K562 (cell line): ENCODE results near the gene CACNA2D3. TPM values are rescaled to one million over a fixed set of nuclear protein-coding genes. Genes with fewer than 3 reads are reported as not detected.

Source experiments
- ATAC-seq: fragments of 200-7000 bp; cut with Tn5 transposase; 3 replicates; pipeline ENCODE4 v1.9.1; 2020; ENCODE audit warnings: moderate library complexity
- BruUV-seq: library from RNA; stranded (reverse); fragments of 400-500 nt; replicated peaks from 2 replicates; lab custom pipeline; 2021; lab: Mats Ljungman, UMichigan
- CTCF ChIA-PET: fragments of 300-600 bp; formaldehyde crosslinking; extraction: SDS; loops from one replicate; lab custom pipeline; 2021; ENCODE audit warnings: low intra/inter-chr PET ratio; lab: Yijun Ruan, JAX
- POLR2A ChIA-PET: fragments of 300-600, 350-650 bp; sonication (Branson Sonifier 250); formaldehyde crosslinking; extraction: SDS; loops from one replicate; lab custom pipeline; 2021; ENCODE audit warnings: antibody characterized with exemption, inconsistent platforms; lab: Yijun Ruan, JAX
- DNase-seq, 4 experiments: peaks; one replicate each; pipeline versions ENCODE4 v3.0.0 to v3.0.0-alpha.2; 2011 to 2018; ENCODE audit warnings: low spot score in 3 of 4, mixed read lengths in 3 of 4; ENCODE audit errors: extremely low read depth in 1 of 4
- FAIRE-seq: peaks from 2 replicates; lab custom pipeline; 2011; peaks lifted over from hg19 to GRCh38; lab: Jason Lieb, UNC
- H2AFZ ChIP-seq: 2 replicates; pipeline ENCODE4 v1.6.0; 2011; ENCODE audit warnings: low read depth, low read length, control low read depth, inconsistent platforms
- H3K27ac ChIP-seq: fragments of 200-600 bp; 3 replicates; pipeline ENCODE4 v1.8.0; 2011; ENCODE audit warnings: low read depth, mild to moderate bottlenecking, control low read depth, inconsistent platforms, low read length, moderate library complexity, mixed read lengths; ENCODE audit errors: extremely low read depth
- H3K27me3 ChIP-seq, 2 experiments: fragments of 300-600 bp in 1 of 2; 2 replicates in 1 of 2; 3 replicates in 1 of 2; pipeline versions ENCODE4 v1.6.0 to v1.8.0; 2011; ENCODE audit warnings: inconsistent platforms in 2 of 2, low read length in 2 of 2, mild to moderate bottlenecking in 1 of 2, mixed read lengths in 1 of 2, moderate library complexity in 1 of 2; ENCODE audit not compliant: control insufficient read depth in 2 of 2, insufficient read depth in 2 of 2
- H3K36me3 ChIP-seq: fragments of 300-600 bp; 3 replicates; pipeline ENCODE4 v1.8.0; 2011; ENCODE audit warnings: mild to moderate bottlenecking, low read length, inconsistent platforms; ENCODE audit not compliant: control insufficient read depth, insufficient read depth
- H3K4me1 ChIP-seq, 2 experiments: fragments of 200-600 bp in 1 of 2; replicated peaks in 1 of 2; 2 replicates in 1 of 2; 3 replicates in 1 of 2; pipeline versions ENCODE4 v1.5.1 to v1.8.0; 2011; ENCODE audit warnings: inconsistent platforms in 2 of 2, low read length in 2 of 2, mild to moderate bottlenecking in 1 of 2, mixed read lengths in 1 of 2, moderate library complexity in 1 of 2; ENCODE audit not compliant: control insufficient read depth in 2 of 2, insufficient read depth in 2 of 2
- H3K4me2 ChIP-seq: 2 replicates; pipeline ENCODE4 v1.6.1; 2011; ENCODE audit warnings: low read length, control low read depth, inconsistent platforms, mixed read lengths; ENCODE audit not compliant: insufficient read depth
- H3K4me3 ChIP-seq: fragments of 200-600 bp; sonication (generic), shearing (Covaris generic); 2 replicates; pipeline ENCODE4 v1.5.1; 2016; ENCODE audit warnings: control low read depth, inconsistent platforms
- H3K79me2 ChIP-seq: fragments of 200-600 bp; 3 replicates; pipeline ENCODE4 v1.8.0; 2011; ENCODE audit warnings: low read length, inconsistent platforms; ENCODE audit not compliant: control insufficient read depth, insufficient read depth
- H3K9ac ChIP-seq, 2 experiments: 2 replicates each; pipeline versions ENCODE4 v1.6.0 to v1.6.1; 2011; ENCODE audit warnings: low read depth in 2 of 2, low read length in 2 of 2, control low read depth in 1 of 2, inconsistent platforms in 1 of 2, mild to moderate bottlenecking in 1 of 2, mixed read lengths in 1 of 2; ENCODE audit not compliant: insufficient read depth in 1 of 2
- H3K9me1 ChIP-seq: one replicate; pipeline ENCODE4 v1.6.0; 2011; ENCODE audit warnings: inconsistent platforms, mild to moderate bottlenecking, low read length, moderate library complexity; ENCODE audit not compliant: control insufficient read depth, insufficient read depth
- H3K9me3 ChIP-seq: replicated peaks from 2 replicates; pipeline ENCODE4 v1.5.1; 2011; ENCODE audit warnings: low read depth, low read length, inconsistent platforms; ENCODE audit not compliant: control insufficient read depth, insufficient read depth
- H4K20me1 ChIP-seq: replicated peaks from 2 replicates; pipeline ENCODE4 v1.6.1; 2011; ENCODE audit warnings: low read length, inconsistent platforms, mixed read lengths; ENCODE audit not compliant: control insufficient read depth, insufficient read depth
- BACH1 ChIP-seq: fragments of 200-800 bp; sonication (Bioruptor generic); IDR thresholded peaks from 2 replicates; pipeline ENCODE4 v1.6.1; 2016; ENCODE audit warnings: missing genetic modification characterization, missing compliant biosample characterization
- EP300 ChIP-seq: IDR thresholded peaks from 2 replicates; pipeline ENCODE4 v1.6.1; 2012; ENCODE audit warnings: low read length, improper control_type of control experiment
- MAFK ChIP-seq: IDR thresholded peaks from 2 replicates; pipeline ENCODE4 v1.6.1; 2011; ENCODE audit warnings: low read length, improper control_type of control experiment
- MTA2 ChIP-seq: fragments of 450-650 bp; IDR thresholded peaks from 2 replicates; pipeline ENCODE4 v1.6.1; 2016; ENCODE audit warnings: low read depth
- NR1H2 ChIP-seq: sonication (generic); formaldehyde crosslinking; IDR thresholded peaks from 2 replicates; pipeline ENCODE4 v1.4.0; 2020; ENCODE audit warnings: mild to moderate bottlenecking, missing genetic modification reagents
- OTX1 ChIP-seq: fragments of 450-650 bp; formaldehyde crosslinking; IDR thresholded peaks from 2 replicates; pipeline ENCODE4 v1.4.0; 2022; ENCODE audit warnings: mild to moderate bottlenecking
- POLR2H ChIP-seq: IDR thresholded peaks from 2 replicates; pipeline ENCODE4 v1.6.1; 2016; ENCODE audit warnings: missing genetic modification characterization, low read depth, mild to moderate bottlenecking, control low read depth, missing compliant biosample characterization, moderate library complexity
- PRMT5 ChIP-seq: sonication (generic); formaldehyde crosslinking; IDR thresholded peaks from 2 replicates; pipeline ENCODE4 v1.5.0; 2020; ENCODE audit warnings: missing genetic modification reagents
- SMARCE1 ChIP-seq: fragments of 450-650 bp; IDR thresholded peaks from 2 replicates; pipeline ENCODE4 v1.7.1; 2016; ENCODE audit warnings: mild to moderate bottlenecking
- TAF1 ChIP-seq: IDR thresholded peaks from 2 replicates; pipeline ENCODE4 v1.6.1; 2011; ENCODE audit warnings: mild to moderate bottlenecking, low read length, moderate library complexity; ENCODE audit not compliant: insufficient read depth, control insufficient read depth, severe bottlenecking; ENCODE audit errors: extremely low read depth
- TFE3 ChIP-seq: fragments of 450-650 bp; formaldehyde crosslinking; IDR thresholded peaks from 2 replicates; pipeline ENCODE4 v1.4.0; 2020; ENCODE audit warnings: mild to moderate bottlenecking, mixed read lengths
- ZNF3 ChIP-seq: fragments of 250-450 bp; sonication (Bioruptor Pico); IDR thresholded peaks from 2 replicates; pipeline ENCODE4 v1.5.0; 2021; ENCODE audit warnings: mild to moderate bottlenecking, moderate library complexity
- WGBS: fragments of 100-300 bp; shearing (Covaris generic); methylation state at CpG from one replicate; pipeline ENCODE4 v1.1.6; 2016; ENCODE audit warnings: low coverage, mixed read lengths; ENCODE audit not compliant: insufficient coverage; ENCODE audit errors: missing lambda C conversion rate; 5-methylcytosine and 5-hydroxymethylcytosine counted together
- in situ Hi-C: fragments of 300-500 bp; cut with MboI; formaldehyde crosslinking; loops from 4 replicates; pipeline ENCODE4 v1.15.0; 2018; ENCODE audit warnings: inconsistent platforms, mixed read lengths
- intact Hi-C: fragments of 100-400 bp; cut with micrococcal nuclease; formaldehyde crosslinking; loops from 2 replicates; pipeline ENCODE4 v1.14.2; 2022
- polyA plus RNA-seq, 8 experiments: library from polyadenylated mRNA; depleted of rRNA in 4 of 8; stranded (reverse) in 5 of 8; unstranded in 3 of 8; fragments of >200 nt; fragmentation: Nextera tagmentation in 2 of 8; fragmentation: Illumina TruSeq in 1 of 8; extraction: Ambion mirVana in 2 of 8; extraction: Trizol in 1 of 8; gene quantifications; 2 replicates each; pipeline versions ENCODE4 v1.2.1 to v1.2.3, GENCODE V29; 2011 to 2014; ENCODE audit warnings: inconsistent platforms in 1 of 8, missing spikeins in 1 of 8
- total RNA-seq, 7 experiments: library from RNA; depleted of rRNA in 6 of 7; stranded (reverse); fragments of >200 nt in 6 of 7; fragmentation: Illumina TruSeq in 2 of 7; extraction: Trizol in 2 of 7; gene quantifications; 2 replicates each; pipeline versions ENCODE4 v1.2.1 to v1.2.3, GENCODE V29; 2011 to 2021; ENCODE audit warnings: low replicate concordance in 1 of 7

Gene CACNA2D3
- total and polyA plus RNA-seq, 9 of the 15 experiments (the other 6 are each of a cell fraction or from before 2014, with no cell fraction given) = 0.01 TPM; not detected in 8

- FAIRE-seq (no peak), DNase-seq (no peak), ATAC-seq (no peak)
- Histone ChIP-seq H3K4me2 (no peak overlapping the region), H3K9ac (no peak overlapping the region), H3K4me1 (no peaks in the 10 kb centered on the region; a peak in 1 of 5 replicates), H3K36me3 (no peaks in the 10 kb centered on the region), H3K79me2 (no peaks in the 10 kb centered on the region), H3K4me3 (no peak overlapping the region), H2AFZ (no peak overlapping the region), H3K27ac (no peak overlapping the region), H3K9me3 (no peaks in the 10 kb centered on the region), H4K20me1 (0 out of 2 replicates have a peak, but pooled peaks cover 3% of the 10 kb centered on the region), H3K27me3 (no peaks in the 10 kb centered on the region), H3K9me1 (no peaks in the 10 kb centered on the region)
- intact Hi-C loops (no loop called here), in situ Hi-C loops (no loop called here)
- ChIA-PET POLR2A (no interaction called here), CTCF (no interaction called here)
- WGBS = 0% methylated on average over 1 of the region's 1 CpG
- BruUV-seq = no TSS peak
- no peak for TF ChIP-seq MAFK
- no peak for TF ChIP-seq OTX1 (CRISPR knock-in tag)
- TF ChIP-seq NR1H2 (CRISPR knock-in tag) = no peak
- TF ChIP-seq MTA2 = no peak
- TF ChIP-seq, all 486 proteins: peak for 0
Observed at GRCh38 chr3:54856271-54856670, 733.9 kb downstream of the CACNA2D3 start.

GRCh38 chr3:54857343-54857742 is 735.0 kb downstream of the CACNA2D3 start:
- Histone ChIP-seq H3K4me2 (no peak overlapping the region), H4K20me1 (0 out of 2 replicates have a peak, but pooled peaks cover 3% of the 10 kb centered on the region), H3K27ac (no peak overlapping the region), H3K9ac (no peak overlapping the region), H3K36me3 (no peaks in the 10 kb centered on the region), H3K27me3 (no peaks in the 10 kb centered on the region), H2AFZ (no peak overlapping the region), H3K79me2 (no peaks in the 10 kb centered on the region), H3K4me1 (no peaks in the 10 kb centered on the region; a peak in 1 of 5 replicates), H3K9me3 (no peaks in the 10 kb centered on the region), H3K9me1 (no peaks in the 10 kb centered on the region), H3K4me3 (no peak overlapping the region)
- BruUV-seq = no TSS peak
- FAIRE-seq (no peak), DNase-seq (no peak), ATAC-seq (no peak)
- ChIA-PET CTCF (no interaction called here), POLR2A (no interaction called here)
- in situ Hi-C loops (no loop called here), intact Hi-C loops (no loop called here)
- no peak for TF ChIP-seq BACH1 (tag)
- no peak for TF ChIP-seq SMARCE1
- no peak for TF ChIP-seq POLR2H (tag)
- no peak for TF ChIP-seq ZNF3 (CRISPR knock-in tag)
- no peak for TF ChIP-seq TAF1
- TF ChIP-seq TFE3 = no peak
- no peak for TF ChIP-seq EP300
- no peak for TF ChIP-seq PRMT5
- WGBS = 0% methylated on average over 3 of the region's 3 CpGs
